OCI-LY7 (cell line): Measurements from ENCODE around the gene RPLP1. TPM values are rescaled to one million over a fixed set of nuclear protein-coding genes. Genes with fewer than 3 reads are reported as not detected.

Experiments used
- BruUV-seq: library from RNA; stranded (reverse); fragments of 400-500 nt; replicated peaks from 2 replicates; lab custom pipeline; 2021; lab: Mats Ljungman, UMichigan
- CTCF ChIA-PET: fragments of 300-600 bp; sonication (Branson Sonifier 250); formaldehyde crosslinking; loops from one replicate; lab custom pipeline; 2022; ENCODE audit warnings: antibody characterized with exemption; ENCODE audit not compliant: unreplicated experiment; lab: Charles Lee
- POLR2A ChIA-PET: fragments of 300-600 bp; sonication (Branson Sonifier 250); formaldehyde crosslinking; loops from one replicate; lab custom pipeline; 2022; ENCODE audit warnings: antibody characterized with exemption; lab: Charles Lee
- DNase-seq: peaks from one replicate; pipeline ENCODE4 v3.0.0-alpha.2; 2015; ENCODE audit warnings: low spot score
- H2AFZ ChIP-seq: fragments of 200-600 bp; sonication (generic), shearing (Covaris generic); 2 replicates; pipeline ENCODE4 v1.6.1; 2014; ENCODE audit warnings: mild to moderate bottlenecking, antibody characterized with exemption, low read length, moderate library complexity
- H3K27ac ChIP-seq: fragments of 200-600 bp; sonication (generic); 2 replicates; pipeline ENCODE4 v1.5.1; 2014; ENCODE audit warnings: mixed run types, low read depth, mild to moderate bottlenecking, moderate library complexity, low read length, inconsistent platforms; ENCODE audit not compliant: poor library complexity, severe bottlenecking
- H3K36me3 ChIP-seq: fragments of 200-600 bp; sonication (generic); 2 replicates; pipeline ENCODE4 v1.6.1; 2014; ENCODE audit warnings: mild to moderate bottlenecking, antibody characterized with exemption, low read length, moderate library complexity, mixed read lengths; ENCODE audit not compliant: insufficient read depth
- H3K4me1 ChIP-seq: fragments of 200-600 bp; sonication (generic); 2 replicates; pipeline ENCODE4 v1.5.1; 2014; ENCODE audit warnings: mild to moderate bottlenecking, low read length; ENCODE audit not compliant: insufficient read depth, poor library complexity, severe bottlenecking
- H3K4me2 ChIP-seq: fragments of 200-600 bp; sonication (generic); 2 replicates; pipeline ENCODE4 v1.6.1; 2014; ENCODE audit warnings: mild to moderate bottlenecking, low read length
- H3K4me3 ChIP-seq: fragments of 200-600 bp; sonication (generic); 2 replicates; pipeline ENCODE4 v1.5.1; 2014; ENCODE audit warnings: mild to moderate bottlenecking, low read depth, low read length; ENCODE audit not compliant: poor library complexity, severe bottlenecking
- H3K79me2 ChIP-seq: fragments of 200-600 bp; sonication (generic); 2 replicates; pipeline ENCODE4 v1.6.1; 2016; ENCODE audit warnings: low read depth, mild to moderate bottlenecking, low read length, moderate library complexity, mixed read lengths; ENCODE audit not compliant: insufficient read depth
- H3K9me2 ChIP-seq: fragments of 200-600 bp; sonication (generic); 2 replicates; pipeline ENCODE4 v1.6.1; 2016; ENCODE audit warnings: mild to moderate bottlenecking, low read length, mixed read lengths; ENCODE audit not compliant: insufficient read depth
- H3K9me3 ChIP-seq: fragments of 200-600 bp; sonication (generic); 2 replicates; pipeline ENCODE4 v1.6.1; 2014; ENCODE audit warnings: mild to moderate bottlenecking, mixed run types, low read length, mixed read lengths
- H4K20me1 ChIP-seq: fragments of 200-600 bp; sonication (generic); 2 replicates; pipeline ENCODE4 v1.6.1; 2014; ENCODE audit warnings: mild to moderate bottlenecking, antibody characterized with exemption, low read length, moderate library complexity, mixed read lengths; ENCODE audit not compliant: insufficient read depth
- CTCF ChIP-seq: fragments of 200-600 bp; sonication (generic); conservative IDR thresholded peaks from 2 replicates; pipeline ENCODE4 v1.5.1; 2014; ENCODE audit warnings: mild to moderate bottlenecking, antibody characterized with exemption, low read length, moderate library complexity, mixed read lengths
- EZH2phosphoT487 ChIP-seq: fragments of 200-600 bp; sonication (generic); IDR thresholded peaks from 2 replicates; pipeline ENCODE4 v1.6.1; 2018; ENCODE audit warnings: low read depth, borderline replicate concordance, mild to moderate bottlenecking, mixed run types, antibody characterized with exemption, low read length, moderate library complexity, mixed read lengths
- intact Hi-C: fragments of 100-400 bp; cut with micrococcal nuclease; formaldehyde crosslinking; loops from one replicate; pipeline ENCODE4 v1.10.0; 2022; ENCODE audit not compliant: unreplicated experiment
- total RNA-seq, 2 experiments: library from RNA; depleted of rRNA in 1 of 2; stranded (reverse); fragments of >200 nt in 1 of 2; shearing (Covaris generic) in 1 of 2; gene quantifications; 2 replicates each; pipeline ENCODE4 v1.2.3, GENCODE V29; 2014 to 2022

RPLP1 gene
- total RNA-seq, 2 experiments from 2014 or later = 889 to 2,251 TPM

DNA sequence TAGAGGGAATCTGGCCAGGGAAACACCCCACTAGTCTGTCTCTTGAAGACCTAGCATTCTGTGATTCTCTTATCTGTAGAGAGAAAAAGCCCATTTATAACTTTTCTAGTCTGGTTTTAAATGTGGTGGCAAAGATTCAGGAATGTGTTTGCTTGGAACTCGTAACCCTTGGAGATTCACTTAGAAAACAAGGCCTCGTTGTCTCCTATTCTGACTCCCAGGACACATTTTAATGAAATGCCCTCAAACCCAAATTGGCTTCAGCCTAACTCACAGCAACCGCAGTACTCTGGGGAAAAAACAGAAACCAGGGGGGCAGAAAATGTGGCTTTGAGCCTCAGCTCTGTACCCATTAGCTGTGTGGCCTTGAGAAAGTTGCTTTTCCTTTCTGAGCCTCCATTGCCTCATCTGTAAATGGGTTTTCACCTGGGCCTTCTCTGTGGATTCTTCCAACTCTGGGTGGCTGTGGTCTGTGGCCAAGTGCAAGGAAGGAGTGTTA, 36.5 kb downstream of the RPLP1 start:
- no peak overlapping the region for H2AFZ ChIP-seq
- DNase-seq = no peak
- no peaks in the 10 kb centered on the region for H3K4me1 ChIP-seq
- no peaks in the 10 kb centered on the region for H4K20me1 ChIP-seq
- no peak overlapping the region for H3K4me3 ChIP-seq
- no peaks in the 10 kb centered on the region for H3K36me3 ChIP-seq
- no peaks in the 10 kb centered on the region for H3K79me2 ChIP-seq
- H3K4me2 ChIP-seq = no peak overlapping the region
- no TSS peak for BruUV-seq
- H3K9me2 ChIP-seq = no peaks in the 10 kb centered on the region
- ChIA-PET POLR2A (no interaction called here), CTCF (no interaction called here)
- H3K27ac ChIP-seq = no peak overlapping the region
- TF ChIP-seq EZH2phosphoT487 (no peak), CTCF (no peak)
- no peaks in the 10 kb centered on the region for H3K9me3 ChIP-seq
- intact Hi-C loops = no loop called here

DNA sequence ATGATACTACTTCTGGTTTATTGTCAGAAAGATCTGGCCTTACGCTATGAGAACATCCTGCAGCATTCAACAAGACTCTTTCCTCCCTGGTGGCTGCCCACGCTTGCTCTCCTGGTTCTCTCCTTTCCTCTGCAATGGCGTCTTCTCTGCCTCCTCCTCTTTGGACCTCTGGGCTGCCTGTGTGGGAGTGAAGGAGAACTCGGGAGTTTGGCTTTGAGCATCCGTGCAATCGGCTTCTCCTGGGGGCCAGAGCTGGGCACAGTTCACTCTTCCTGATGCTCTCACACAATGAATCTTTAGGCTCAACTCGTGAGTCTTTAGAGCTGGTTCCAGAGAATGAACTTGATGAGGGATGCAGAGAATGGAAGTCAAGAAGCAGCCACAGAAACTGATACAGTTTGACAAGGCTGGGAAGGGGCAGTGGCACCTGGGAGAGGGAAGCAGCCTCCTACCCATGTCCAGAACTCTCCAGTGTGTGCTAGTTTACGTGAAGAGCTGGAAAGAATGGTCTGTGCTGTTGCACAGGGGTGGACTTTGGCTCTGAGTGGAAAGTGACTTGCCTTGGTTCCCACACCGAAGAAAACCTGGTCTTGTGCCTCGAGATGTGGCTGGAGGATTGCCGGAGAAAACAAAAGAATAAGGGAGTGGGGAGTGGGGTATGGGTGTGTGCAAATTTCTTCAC, 37.9 kb downstream of the RPLP1 start:
- BruUV-seq = no TSS peak
- Histone ChIP-seq H3K79me2 (no peaks in the 10 kb centered on the region), H4K20me1 (no peaks in the 10 kb centered on the region), H3K36me3 (no peaks in the 10 kb centered on the region), H3K9me3 (no peaks in the 10 kb centered on the region), H3K4me1 (no peaks in the 10 kb centered on the region), H3K27ac (no peak overlapping the region), H3K4me3 (no peak overlapping the region), H3K9me2 (no peaks in the 10 kb centered on the region), H3K4me2 (no peak overlapping the region), H2AFZ (no peak overlapping the region)
- intact Hi-C loops = no loop called here
- CTCF ChIA-PET = no interaction called here
- no peak for TF ChIP-seq EZH2phosphoT487
- TF ChIP-seq CTCF = no peak
- no peak for DNase-seq
- POLR2A ChIA-PET = interaction anchor here (1.1 kb wide), 1 partner anchor 18 kb away, joined by 4 read pairs; no protein-coding TSS in a partner anchor

DNA sequence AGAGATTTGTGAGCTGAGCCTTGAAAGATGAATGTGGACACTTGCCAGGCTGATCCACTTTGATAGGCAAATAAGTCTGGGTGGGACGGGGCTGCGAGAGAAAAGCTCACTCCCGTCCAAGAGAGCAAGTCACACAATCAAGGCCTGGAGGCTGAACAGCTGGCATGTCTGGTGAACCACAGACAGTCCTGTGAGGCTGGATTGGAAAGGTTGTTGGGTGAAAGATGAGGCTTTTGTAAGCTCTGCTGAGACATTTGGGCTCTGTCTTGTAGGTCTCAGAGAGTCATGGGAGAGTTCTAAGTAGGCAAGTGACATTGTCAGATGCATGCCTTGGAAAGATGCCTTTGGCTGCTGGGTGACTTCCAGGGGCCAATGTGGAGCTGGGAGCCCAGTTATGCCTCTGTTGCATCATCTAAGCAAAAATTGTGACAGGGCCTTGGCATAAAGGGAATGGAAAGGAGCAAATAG, 38.5 kb downstream of the RPLP1 start:
- ChIA-PET POLR2A (interaction anchor here (1.1 kb wide), 1 partner anchor 19 kb away, joined by 4 read pairs; no protein-coding TSS in a partner anchor), CTCF (no interaction called here)
- Histone ChIP-seq H3K36me3 (no peaks in the 10 kb centered on the region), H3K9me3 (no peaks in the 10 kb centered on the region), H4K20me1 (no peaks in the 10 kb centered on the region), H3K4me3 (no peak overlapping the region), H3K27ac (no peak overlapping the region), H3K9me2 (no peaks in the 10 kb centered on the region), H2AFZ (no peak overlapping the region), H3K79me2 (no peaks in the 10 kb centered on the region), H3K4me1 (no peaks in the 10 kb centered on the region), H3K4me2 (no peak overlapping the region)
- intact Hi-C loops = no loop called here
- no peak for TF ChIP-seq EZH2phosphoT487
- no peak for TF ChIP-seq CTCF
- BruUV-seq = no TSS peak
- no peak for DNase-seq
